K562 (cell line): Measurements from ENCODE around the gene AK4. TPM values are rescaled to one million over a fixed set of nuclear protein-coding genes. Genes with fewer than 3 reads are reported as not detected.

Source experiments
- ATAC-seq: fragments of 200-7000 bp; cut with Tn5 transposase; 3 replicates; pipeline ENCODE4 v1.9.1; 2020; ENCODE audit warnings: moderate library complexity
- BruUV-seq: library from RNA; stranded (reverse); fragments of 400-500 nt; replicated peaks from 2 replicates; lab custom pipeline; 2021; lab: Mats Ljungman, UMichigan
- CTCF ChIA-PET: fragments of 300-600 bp; formaldehyde crosslinking; extraction: SDS; loops from one replicate; lab custom pipeline; 2021; ENCODE audit warnings: low intra/inter-chr PET ratio; lab: Yijun Ruan, JAX
- POLR2A ChIA-PET: fragments of 300-600, 350-650 bp; sonication (Branson Sonifier 250); formaldehyde crosslinking; extraction: SDS; loops from one replicate; lab custom pipeline; 2021; ENCODE audit warnings: antibody characterized with exemption, inconsistent platforms; lab: Yijun Ruan, JAX
- DNase-seq, 4 experiments: peaks; one replicate each; pipeline versions ENCODE4 v3.0.0 to v3.0.0-alpha.2; 2011 to 2018; ENCODE audit warnings: low spot score in 3 of 4, mixed read lengths in 3 of 4; ENCODE audit errors: extremely low read depth in 1 of 4
- FAIRE-seq: peaks from 2 replicates; lab custom pipeline; 2011; peaks lifted over from hg19 to GRCh38; lab: Jason Lieb, UNC
- H2AFZ ChIP-seq: 2 replicates; pipeline ENCODE4 v1.6.0; 2011; ENCODE audit warnings: low read depth, low read length, control low read depth, inconsistent platforms
- H3K27ac ChIP-seq: fragments of 200-600 bp; 3 replicates; pipeline ENCODE4 v1.8.0; 2011; ENCODE audit warnings: low read depth, mild to moderate bottlenecking, control low read depth, inconsistent platforms, low read length, moderate library complexity, mixed read lengths; ENCODE audit errors: extremely low read depth
- H3K27me3 ChIP-seq, 2 experiments: fragments of 300-600 bp in 1 of 2; 2 replicates in 1 of 2; 3 replicates in 1 of 2; pipeline versions ENCODE4 v1.6.0 to v1.8.0; 2011; ENCODE audit warnings: inconsistent platforms in 2 of 2, low read length in 2 of 2, mild to moderate bottlenecking in 1 of 2, mixed read lengths in 1 of 2, moderate library complexity in 1 of 2; ENCODE audit not compliant: control insufficient read depth in 2 of 2, insufficient read depth in 2 of 2
- H3K36me3 ChIP-seq: fragments of 300-600 bp; 3 replicates; pipeline ENCODE4 v1.8.0; 2011; ENCODE audit warnings: mild to moderate bottlenecking, low read length, inconsistent platforms; ENCODE audit not compliant: control insufficient read depth, insufficient read depth
- H3K4me1 ChIP-seq, 2 experiments: fragments of 200-600 bp in 1 of 2; replicated peaks in 1 of 2; 2 replicates in 1 of 2; 3 replicates in 1 of 2; pipeline versions ENCODE4 v1.5.1 to v1.8.0; 2011; ENCODE audit warnings: inconsistent platforms in 2 of 2, low read length in 2 of 2, mild to moderate bottlenecking in 1 of 2, mixed read lengths in 1 of 2, moderate library complexity in 1 of 2; ENCODE audit not compliant: control insufficient read depth in 2 of 2, insufficient read depth in 2 of 2
- H3K4me2 ChIP-seq: 2 replicates; pipeline ENCODE4 v1.6.1; 2011; ENCODE audit warnings: low read length, control low read depth, inconsistent platforms, mixed read lengths; ENCODE audit not compliant: insufficient read depth
- H3K4me3 ChIP-seq: fragments of 200-600 bp; sonication (generic), shearing (Covaris generic); 2 replicates; pipeline ENCODE4 v1.5.1; 2016; ENCODE audit warnings: control low read depth, inconsistent platforms
- H3K79me2 ChIP-seq: fragments of 200-600 bp; 3 replicates; pipeline ENCODE4 v1.8.0; 2011; ENCODE audit warnings: low read length, inconsistent platforms; ENCODE audit not compliant: control insufficient read depth, insufficient read depth
- H3K9ac ChIP-seq, 2 experiments: 2 replicates each; pipeline versions ENCODE4 v1.6.0 to v1.6.1; 2011; ENCODE audit warnings: low read depth in 2 of 2, low read length in 2 of 2, control low read depth in 1 of 2, inconsistent platforms in 1 of 2, mild to moderate bottlenecking in 1 of 2, mixed read lengths in 1 of 2; ENCODE audit not compliant: insufficient read depth in 1 of 2
- H3K9me1 ChIP-seq: one replicate; pipeline ENCODE4 v1.6.0; 2011; ENCODE audit warnings: inconsistent platforms, mild to moderate bottlenecking, low read length, moderate library complexity; ENCODE audit not compliant: control insufficient read depth, insufficient read depth
- H3K9me3 ChIP-seq: replicated peaks from 2 replicates; pipeline ENCODE4 v1.5.1; 2011; ENCODE audit warnings: low read depth, low read length, inconsistent platforms; ENCODE audit not compliant: control insufficient read depth, insufficient read depth
- H4K20me1 ChIP-seq: replicated peaks from 2 replicates; pipeline ENCODE4 v1.6.1; 2011; ENCODE audit warnings: low read length, inconsistent platforms, mixed read lengths; ENCODE audit not compliant: control insufficient read depth, insufficient read depth
- BACH1 ChIP-seq: fragments of 200-800 bp; sonication (Bioruptor generic); IDR thresholded peaks from 2 replicates; pipeline ENCODE4 v1.6.1; 2016; ENCODE audit warnings: missing genetic modification characterization, missing compliant biosample characterization
- CREM ChIP-seq: IDR thresholded peaks from 2 replicates; pipeline ENCODE4 v1.6.1; 2014; ENCODE audit warnings: antibody characterized with exemption, low read depth
- DMBX1 ChIP-seq: fragments of 250-450 bp; sonication (Bioruptor Pico); IDR thresholded peaks from 2 replicates; pipeline ENCODE4 v1.8.0; 2022; ENCODE audit warnings: inconsistent platforms, mild to moderate bottlenecking, moderate library complexity, borderline replicate concordance
- ELF1 ChIP-seq: fragments of 200-800 bp; sonication (Bioruptor generic); IDR thresholded peaks from 2 replicates; pipeline ENCODE4 v1.6.1; 2016; ENCODE audit warnings: missing genetic modification characterization, missing compliant biosample characterization
- ELF4 ChIP-seq: fragments of 450-650 bp; formaldehyde crosslinking; IDR thresholded peaks from 2 replicates; pipeline ENCODE4 v1.4.0; 2022; ENCODE audit warnings: missing genetic modification characterization
- EWSR1 ChIP-seq: fragments of 450-650 bp; IDR thresholded peaks from 2 replicates; pipeline ENCODE4 v1.6.1; 2018; ENCODE audit warnings: borderline replicate concordance, mild to moderate bottlenecking, low read depth, moderate library complexity; ENCODE audit not compliant: partially characterized antibody
- FOSL1 ChIP-seq: fragments of 200-800 bp; sonication (Bioruptor generic); conservative IDR thresholded peaks from 2 replicates; pipeline ENCODE4 v1.6.1; 2016; ENCODE audit warnings: missing genetic modification characterization, missing compliant biosample characterization
- KAT2B ChIP-seq: IDR thresholded peaks from one replicate; pipeline ENCODE4 v1.6.1; 2012; ENCODE audit warnings: low read depth, mild to moderate bottlenecking, control low read depth, inconsistent platforms, low read length, moderate library complexity
- MAFG ChIP-seq: fragments of 450-650 bp; conservative IDR thresholded peaks from 2 replicates; pipeline ENCODE4 v1.6.1; 2016; ENCODE audit warnings: missing genetic modification characterization, missing compliant biosample characterization
- NR2C1 ChIP-seq, 2 experiments: fragments of 450-650 bp; IDR thresholded peaks; 2 replicates each; pipeline ENCODE4 v1.6.1; 2017; ENCODE audit warnings: mild to moderate bottlenecking in 2 of 2, antibody characterized with exemption in 1 of 2, inconsistent platforms in 1 of 2, missing compliant biosample characterization in 1 of 2, missing genetic modification characterization in 1 of 2
- PML ChIP-seq: IDR thresholded peaks from 2 replicates; pipeline ENCODE4 v1.6.1; 2012; ENCODE audit warnings: low read length, inconsistent platforms
- SMARCC2 ChIP-seq: fragments of 450-650 bp; IDR thresholded peaks from 2 replicates; pipeline ENCODE4 v1.6.1; 2017; ENCODE audit warnings: antibody characterized with exemption, moderate library complexity, mild to moderate bottlenecking, low read depth
- SMARCE1 ChIP-seq: fragments of 450-650 bp; IDR thresholded peaks from 2 replicates; pipeline ENCODE4 v1.7.1; 2016; ENCODE audit warnings: mild to moderate bottlenecking
- STAT6 ChIP-seq: sonication (generic); formaldehyde crosslinking; IDR thresholded peaks from 2 replicates; pipeline ENCODE4 v1.8.1; 2023; ENCODE audit warnings: mild to moderate bottlenecking, missing genetic modification reagents
- ZNF175 ChIP-seq: fragments of 200-800 bp; sonication (Bioruptor generic); IDR thresholded peaks from 2 replicates; pipeline ENCODE4 v1.6.1; 2016; ENCODE audit warnings: low read depth, mild to moderate bottlenecking, missing genetic modification characterization, missing compliant biosample characterization
- ZZZ3 ChIP-seq: fragments of 450-650 bp; IDR thresholded peaks from 2 replicates; pipeline ENCODE4 v1.6.1; 2016; ENCODE audit warnings: antibody characterized with exemption, mild to moderate bottlenecking, moderate library complexity
- WGBS: fragments of 100-300 bp; shearing (Covaris generic); methylation state at CpG from one replicate; pipeline ENCODE4 v1.1.6; 2016; ENCODE audit warnings: low coverage, mixed read lengths; ENCODE audit not compliant: insufficient coverage; ENCODE audit errors: missing lambda C conversion rate; 5-methylcytosine and 5-hydroxymethylcytosine counted together
- in situ Hi-C: fragments of 300-500 bp; cut with MboI; formaldehyde crosslinking; loops from 4 replicates; pipeline ENCODE4 v1.15.0; 2018; ENCODE audit warnings: inconsistent platforms, mixed read lengths
- intact Hi-C: fragments of 100-400 bp; cut with micrococcal nuclease; formaldehyde crosslinking; loops from 2 replicates; pipeline ENCODE4 v1.14.2; 2022
- polyA plus RNA-seq, 8 experiments: library from polyadenylated mRNA; depleted of rRNA in 4 of 8; stranded (reverse) in 5 of 8; unstranded in 3 of 8; fragments of >200 nt; fragmentation: Nextera tagmentation in 2 of 8; fragmentation: Illumina TruSeq in 1 of 8; extraction: Ambion mirVana in 2 of 8; extraction: Trizol in 1 of 8; gene quantifications; 2 replicates each; pipeline versions ENCODE4 v1.2.1 to v1.2.3, GENCODE V29; 2011 to 2014; ENCODE audit warnings: inconsistent platforms in 1 of 8, missing spikeins in 1 of 8
- total RNA-seq, 7 experiments: library from RNA; depleted of rRNA in 6 of 7; stranded (reverse); fragments of >200 nt in 6 of 7; fragmentation: Illumina TruSeq in 2 of 7; extraction: Trizol in 2 of 7; gene quantifications; 2 replicates each; pipeline versions ENCODE4 v1.2.1 to v1.2.3, GENCODE V29; 2011 to 2021; ENCODE audit warnings: low replicate concordance in 1 of 7

The AK4 gene
- total and polyA plus RNA-seq, 9 of the 15 experiments (the other 6 are each of a cell fraction or from before 2014, with no cell fraction given) = 10.4 to 96.6 (median 21.5) TPM

- TF ChIP-seq PML (peak; percentile 97), ZNF175 (CRISPR knock-in tag) (peak; percentile 72; the same call in 1 of the 2 replicates)
These were observed 82.9 kb downstream of the AK4 start (continued) for GRCh38 chr1:65230731-65231481.

- Histone ChIP-seq H3K4me1 (peaks cover 40 to 68% of the 10 kb centered on the region in 2 experiments), H3K27me3 (no peaks in the 10 kb centered on the region), H4K20me1 (no peaks in the 10 kb centered on the region), H3K79me2 (peaks cover 3% of the 10 kb centered on the region; the same call in 1 of the 3 replicates), H3K9ac (peak overlapping the region in 1 of 2 experiments; percentile 55; a peak in 3 of 4 replicates), H3K9me3 (no peaks in the 10 kb centered on the region), H3K9me1 (no peaks in the 10 kb centered on the region), H3K27ac (peak overlapping the region; percentile 86), H3K4me2 (peak overlapping the region; percentile 44), H3K4me3 (no peak overlapping the region), H2AFZ (peak overlapping the region; percentile 12), H3K36me3 (peaks cover 8% of the 10 kb centered on the region; the same call in 2 of the 3 replicates)
- FAIRE-seq = peak; percentile 78
- 0% methylated on average over 4 of the region's 4 CpGs for WGBS
- ChIA-PET POLR2A (interaction anchor here (0.6 to 2.1 kb wide), 16 partner anchors 10 to 209 kb away, joined by 3 to 5 read pairs (median 4); no protein-coding TSS in a partner anchor), CTCF (interaction anchor here (0.6 kb wide), 1 partner anchor 363 kb away, joined by 3 read pairs; no protein-coding TSS in a partner anchor)
- peak; percentile 39 to 88 (median 52) for DNase-seq
- BruUV-seq = no TSS peak
- in situ Hi-C loops (no loop called here), intact Hi-C loops (loop anchor here (1.0 to 10.0 kb wide), 8 partner anchors 17 to 723 kb away; partner anchors contain the start of genes LEPR and LEPROT)
- peak; percentile 77 for ATAC-seq
- 0 out of 2 replicates have a peak, but pooled peaks have one; percentile 19 for TF ChIP-seq CREM
- TF ChIP-seq SMARCC2 = peak; percentile 26; the same call in 1 of the 2 replicates
- 0 out of 2 replicates have a peak, but pooled peaks have one; percentile 33 for TF ChIP-seq BACH1
- TF ChIP-seq KAT2B = no peak
- no peak for TF ChIP-seq STAT6 (CRISPR knock-in tag)
- no peak for TF ChIP-seq ELF1 (tag)
- peak; percentile 27; the same call in 1 of the 2 replicates for TF ChIP-seq NR2C1 (IDR thresholded peaks at IDR 0.05)
- TF ChIP-seq NR2C1 (tag; IDR thresholded peaks at IDR 0.05) = 0 out of 2 replicates have a peak, but pooled peaks have one; percentile 7
- 0 out of 2 replicates have a peak, but pooled peaks have one; percentile 18 for TF ChIP-seq DMBX1
- TF ChIP-seq MAFG (tag) = peak; percentile 41; the same call in 1 of the 2 replicates
- TF ChIP-seq ELF4 = 0 out of 2 replicates have a peak, but pooled peaks have one; percentile 32
- TF ChIP-seq FOSL1 (tag) = peak; percentile 77
- TF ChIP-seq ZZZ3 = no peak
- no peak for TF ChIP-seq EWSR1
- TF ChIP-seq SMARCE1 = peak; percentile 29; the same call in 1 of the 2 replicates
These were observed 83.8 kb downstream of the AK4 start for GRCh38 chr1:65231718-65232330.
